GM21619 (cell line): ENCODE measurements around the gene ACER2.
A peak's percentile ranks its signal among the peaks of the same experiment; 100 is the strongest.
"Not testable (repeated sequence)": the region's sequence is repeated elsewhere in the genome, so short reads cannot be mapped to it uniquely, and the experiment has no call there.

Experiments
- ATAC-seq: cut with Tn5 transposase; IDR thresholded peaks from one replicate; pipeline ENCODE4 v1.9.1; 2021; ENCODE audit not compliant: unreplicated experiment

Gene ACER2

DNA sequence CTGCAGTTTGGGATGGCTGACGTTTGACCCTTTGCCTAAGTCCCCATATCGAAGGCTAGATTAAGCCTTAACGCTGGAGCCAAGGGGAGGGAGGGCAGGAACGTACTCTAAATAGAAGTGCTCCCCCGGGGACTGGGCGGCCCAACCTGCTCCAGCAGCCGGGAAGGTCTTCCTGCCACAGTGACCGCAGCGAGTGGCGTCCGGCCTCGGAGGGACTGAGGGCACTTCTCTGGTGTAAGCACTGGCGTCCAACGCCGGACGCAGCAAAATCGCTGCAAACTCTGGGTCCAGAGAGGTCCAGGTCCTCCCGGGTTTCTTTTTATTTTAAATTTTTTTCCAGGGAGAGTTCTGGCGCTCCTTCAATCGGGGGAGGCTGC, 505 bp upstream of the ACER2 start:
- peak; percentile 11 for ATAC-seq

DNA sequence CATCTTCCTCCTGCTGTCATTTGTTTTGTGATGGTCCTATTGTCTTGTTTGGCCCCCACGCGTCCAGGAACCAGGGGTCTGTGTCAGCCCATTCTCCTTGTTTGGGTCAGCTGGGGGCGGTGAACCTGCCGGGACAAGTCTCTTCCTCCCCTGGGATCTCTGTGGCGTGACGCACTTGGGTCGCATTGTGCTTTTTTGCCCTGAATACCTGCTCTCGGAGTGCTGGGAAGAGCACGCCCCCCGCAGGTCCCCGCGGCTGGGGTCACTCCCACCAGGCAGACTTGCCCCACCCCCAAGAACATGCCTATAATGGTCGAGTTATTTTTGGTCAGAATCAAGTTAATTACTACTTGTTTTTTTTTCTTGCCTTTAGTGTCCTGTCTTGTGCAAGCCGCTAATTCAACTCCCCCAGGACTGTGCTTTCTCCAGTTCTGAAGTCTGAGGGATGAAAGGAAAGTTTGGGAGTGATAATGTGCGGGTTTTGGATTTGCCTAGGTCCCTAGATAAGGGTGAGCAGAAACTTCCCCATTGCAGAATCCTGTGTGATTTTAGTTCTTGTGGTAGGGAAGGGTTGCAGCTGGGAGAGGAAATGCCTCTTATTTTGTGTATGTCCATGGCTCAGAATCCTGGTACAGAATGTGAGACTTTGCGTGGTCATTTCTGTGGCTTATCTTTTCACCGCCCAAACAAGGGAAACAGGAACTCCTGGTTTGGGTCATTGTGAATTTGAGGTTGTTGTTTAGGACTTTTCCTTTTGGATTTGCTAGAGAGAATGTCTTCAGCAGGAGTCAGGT, 789 bp downstream of the ACER2 start:
- ATAC-seq = peak; percentile 13

DNA sequence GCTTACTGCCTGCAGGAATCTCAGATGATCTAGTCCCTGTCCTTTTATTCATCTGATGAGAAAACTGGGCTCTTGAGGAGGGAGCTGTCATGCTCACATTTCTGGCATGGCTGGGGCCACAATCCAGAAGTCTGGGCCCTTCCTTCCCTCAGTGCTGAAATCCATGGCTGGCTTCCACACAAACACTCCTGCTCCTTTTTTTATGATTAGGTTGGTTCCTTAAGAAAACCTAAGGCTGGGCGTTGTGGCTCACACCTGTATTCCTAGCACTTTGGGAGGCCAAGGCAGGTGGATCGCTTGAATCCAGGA, 1.3 kb downstream of the ACER2 start:
- no peak for ATAC-seq

DNA sequence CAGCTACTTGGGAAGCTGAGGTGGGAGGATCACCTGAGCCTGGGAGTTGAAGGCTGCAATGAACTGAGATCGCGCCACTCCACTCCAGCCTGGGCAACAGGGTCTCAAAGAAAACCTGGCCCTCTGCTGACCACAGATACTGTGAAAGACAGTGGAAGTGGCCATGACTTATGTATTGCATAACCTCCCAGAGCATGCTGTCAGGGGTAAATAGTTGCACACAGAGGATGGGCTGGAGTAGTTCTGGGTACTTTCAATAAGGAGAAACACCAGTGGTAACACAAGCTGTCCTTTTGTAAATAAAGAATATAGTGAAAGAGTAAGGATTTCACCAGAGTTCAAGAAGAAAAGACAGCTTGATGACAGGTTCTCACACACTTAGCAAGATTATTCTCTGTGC, 1.8 kb downstream of the ACER2 start:
- ATAC-seq = no peak

DNA sequence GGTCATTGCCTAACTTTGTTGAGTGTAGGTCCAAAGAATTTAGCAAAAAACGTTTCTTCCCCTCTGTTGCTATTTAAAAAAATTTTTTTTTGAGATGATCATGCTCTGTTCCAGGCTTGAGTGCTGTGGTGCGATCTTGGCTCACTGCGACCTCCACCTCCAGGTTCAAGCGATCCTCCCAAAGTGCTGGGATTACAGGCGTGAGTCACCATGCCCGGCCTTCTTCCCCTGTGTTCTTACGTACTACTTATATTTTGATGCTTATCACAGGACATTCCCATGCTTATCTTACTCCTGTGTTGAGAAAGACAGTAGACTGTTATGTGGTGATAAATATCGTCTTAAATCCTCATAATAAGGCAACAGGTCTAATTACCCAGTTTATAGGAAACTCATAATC, 2.5 kb downstream of the ACER2 start:
- no peak for ATAC-seq

DNA sequence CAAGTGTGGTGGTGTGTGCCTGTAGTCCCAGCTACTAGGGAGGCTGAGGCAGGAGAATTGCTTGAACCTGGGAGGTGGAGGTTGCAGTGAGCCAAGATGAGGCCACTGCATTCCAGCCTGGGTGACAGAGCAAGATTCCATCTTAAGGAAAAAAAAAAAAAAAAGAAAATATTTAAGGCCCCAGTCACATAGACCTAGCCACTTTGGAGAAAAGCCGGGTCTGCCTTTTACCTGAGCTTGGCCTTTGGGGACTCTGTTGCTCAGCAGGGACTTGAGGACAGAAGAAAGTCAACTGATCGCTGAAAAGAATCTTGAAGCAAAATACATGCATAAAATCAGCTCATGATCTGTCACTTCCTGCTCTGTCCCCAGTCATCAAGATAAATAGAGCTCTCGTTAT, 4.6 kb downstream of the ACER2 start:
- not testable (repeated sequence) for ATAC-seq

DNA sequence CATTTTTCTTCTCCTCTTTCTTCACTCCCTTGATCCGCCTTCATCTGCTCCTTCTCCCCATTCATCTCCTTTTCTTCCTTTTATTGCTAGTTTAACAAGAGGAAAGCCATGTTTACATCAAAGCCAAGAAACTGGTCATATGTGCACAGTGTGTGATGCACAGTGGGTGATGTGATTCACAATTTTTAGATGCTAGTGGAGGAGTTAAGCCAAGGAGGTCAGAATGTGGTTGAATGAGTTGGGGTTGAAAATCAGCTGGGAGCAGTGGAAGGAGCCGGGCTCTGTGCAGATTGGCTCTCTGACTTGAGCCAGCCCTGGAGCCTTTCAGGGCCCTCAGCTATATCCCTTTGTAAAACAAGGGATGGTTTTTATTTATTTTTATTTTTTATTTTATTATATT, 7.3 kb downstream of the ACER2 start:
- no peak for ATAC-seq

DNA sequence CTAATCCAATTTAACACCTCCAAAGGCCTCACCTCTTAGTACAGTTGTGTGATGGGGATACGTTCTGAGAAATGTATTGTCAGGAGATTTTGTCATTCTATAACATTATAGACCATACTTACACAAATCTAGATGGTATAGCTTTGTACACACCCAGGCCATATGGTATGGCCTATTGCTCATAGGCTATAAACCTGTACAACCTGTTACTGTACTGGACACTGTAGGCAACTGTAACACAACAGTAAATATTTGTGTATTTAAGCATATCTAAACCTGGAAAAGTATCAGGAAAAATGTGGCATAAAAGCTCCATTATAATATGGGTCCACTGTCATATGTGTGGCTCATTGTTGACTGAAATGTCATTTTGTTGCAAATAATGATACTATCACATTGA, 12.1 kb downstream of the ACER2 start:
- ATAC-seq = no peak

DNA sequence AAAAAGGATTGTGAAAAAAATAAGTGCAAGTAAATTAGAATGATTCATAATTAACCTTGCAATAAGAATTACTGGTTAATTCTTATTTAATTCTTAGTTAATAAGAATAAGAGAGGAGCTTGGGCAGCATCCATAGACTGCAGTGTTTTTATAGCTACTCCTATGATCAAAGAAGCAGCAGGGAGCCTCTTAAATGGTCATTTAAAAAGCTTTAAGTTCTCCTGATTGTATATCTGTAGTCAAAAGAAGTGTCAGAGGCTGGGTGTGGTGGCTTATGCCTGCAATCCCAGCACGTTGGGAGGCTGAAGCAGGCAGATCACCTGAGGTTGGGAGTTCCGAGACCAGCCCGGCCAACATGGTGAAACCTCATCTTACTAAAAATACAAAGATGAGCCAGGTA, 14.4 kb downstream of the ACER2 start:
- no peak for ATAC-seq

DNA sequence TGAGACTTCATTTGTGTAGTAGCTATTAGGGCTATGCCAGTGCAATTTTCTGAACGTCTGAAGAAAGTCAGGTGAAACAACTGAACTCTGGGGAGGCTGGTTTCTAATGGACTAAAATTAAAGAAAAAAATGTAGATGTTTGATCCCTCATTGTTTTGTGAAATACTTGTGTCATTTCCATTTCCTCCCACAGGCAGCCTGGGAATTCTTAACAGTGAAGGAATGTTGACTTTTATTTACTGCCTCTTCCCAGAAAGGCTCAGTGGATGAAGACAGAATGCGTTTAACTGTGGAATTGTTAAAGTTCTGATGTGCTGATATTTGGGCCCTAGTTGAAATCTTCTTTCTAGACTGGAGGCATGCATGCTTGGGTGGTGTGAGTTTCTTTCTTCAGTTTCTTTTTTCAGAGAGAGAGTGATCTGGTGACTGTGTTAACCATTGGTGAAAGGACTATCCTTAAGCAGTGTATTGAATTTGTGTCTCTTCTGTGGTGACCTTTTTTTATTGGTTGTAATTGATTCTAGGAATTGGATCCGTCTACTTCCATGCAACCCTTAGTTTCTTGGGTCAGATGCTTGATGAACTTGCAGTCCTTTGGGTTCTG, 15.5 kb downstream of the ACER2 start:
- peak; percentile 93 for ATAC-seq

DNA sequence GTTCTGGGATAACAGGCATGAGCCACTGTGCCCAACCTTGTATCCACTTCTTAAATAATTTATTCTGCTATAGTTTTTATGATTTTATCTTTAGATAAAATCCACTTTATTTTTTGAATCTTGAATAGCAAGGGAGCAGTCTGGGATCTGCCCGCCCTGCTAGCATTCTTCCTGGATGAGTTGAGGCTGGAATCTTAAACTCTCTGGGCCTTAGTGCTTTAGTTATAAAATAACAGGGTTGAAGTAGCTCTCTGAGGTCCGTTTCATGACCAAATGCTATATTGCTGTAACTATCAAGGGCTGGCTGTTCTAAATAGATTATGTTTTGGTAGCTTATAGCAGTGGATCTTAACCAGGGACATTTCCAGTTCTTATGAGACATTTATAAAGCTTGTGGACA, 20.8 kb downstream of the ACER2 start:
- no peak for ATAC-seq

DNA sequence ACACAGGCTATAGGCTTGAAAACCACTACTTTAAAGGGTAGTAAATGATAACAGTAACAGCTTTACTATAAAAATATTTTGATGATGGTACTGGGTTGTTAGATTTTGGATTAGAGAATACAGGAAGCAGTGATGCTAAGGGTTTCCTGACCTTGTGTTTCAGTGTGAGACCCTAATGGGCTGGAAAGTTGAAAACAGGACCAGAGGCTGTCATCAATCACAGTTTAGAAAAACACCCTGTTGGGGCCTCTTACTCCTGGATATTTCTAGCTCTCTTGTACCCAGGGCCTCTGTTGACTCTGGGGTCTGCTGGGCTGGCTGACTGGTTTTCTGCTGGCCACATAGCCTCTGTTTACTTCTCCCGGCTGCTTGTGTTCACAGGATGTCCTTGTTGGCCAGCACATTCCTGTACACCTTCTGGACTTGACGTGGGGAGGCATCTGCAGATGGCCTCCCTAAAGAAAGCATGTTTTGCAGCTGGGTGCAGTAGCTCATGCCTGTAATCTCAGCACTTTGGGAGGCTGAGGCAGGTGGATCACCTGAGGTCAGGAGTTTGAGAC, 21.5 kb downstream of the ACER2 start:
- no peak for ATAC-seq

DNA sequence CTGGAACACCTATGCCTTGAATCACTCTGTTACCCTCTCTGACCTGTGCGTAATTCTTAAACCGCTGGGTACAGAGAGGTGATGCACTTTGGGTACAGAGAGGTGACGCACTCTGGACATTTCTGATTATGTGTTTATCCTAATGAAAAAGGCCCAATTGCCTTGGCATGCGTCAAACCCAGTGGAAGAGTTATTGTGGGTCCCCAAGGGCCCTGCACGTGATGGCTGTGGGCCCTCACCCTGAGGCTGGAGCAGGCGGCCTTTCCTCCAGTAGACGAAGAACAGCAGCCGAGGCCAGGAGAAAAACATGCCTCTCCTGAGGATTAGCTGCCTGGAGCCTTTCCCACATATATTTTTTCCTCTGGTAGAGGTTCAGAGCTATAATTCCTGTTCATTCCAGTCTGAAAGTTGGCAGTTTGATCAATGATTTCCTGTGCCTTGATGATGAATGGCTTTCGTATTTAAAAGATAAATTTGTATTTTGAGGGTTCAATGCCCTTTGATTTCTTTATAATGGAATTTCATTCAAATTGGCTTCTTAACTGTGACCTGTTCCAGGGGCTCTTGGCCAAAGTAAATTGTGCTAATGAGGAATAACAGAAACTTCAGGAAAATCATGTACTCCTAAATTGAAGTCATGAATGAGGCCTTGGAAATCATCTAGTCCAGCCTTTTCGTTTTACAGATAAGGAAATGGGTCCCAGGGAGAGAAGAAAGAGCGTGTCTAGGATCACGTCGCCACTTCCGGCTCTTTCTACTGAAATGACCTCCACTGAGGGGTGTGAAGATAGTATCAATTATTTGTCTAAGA, 22.8 kb downstream of the ACER2 start:
- no peak for ATAC-seq

DNA sequence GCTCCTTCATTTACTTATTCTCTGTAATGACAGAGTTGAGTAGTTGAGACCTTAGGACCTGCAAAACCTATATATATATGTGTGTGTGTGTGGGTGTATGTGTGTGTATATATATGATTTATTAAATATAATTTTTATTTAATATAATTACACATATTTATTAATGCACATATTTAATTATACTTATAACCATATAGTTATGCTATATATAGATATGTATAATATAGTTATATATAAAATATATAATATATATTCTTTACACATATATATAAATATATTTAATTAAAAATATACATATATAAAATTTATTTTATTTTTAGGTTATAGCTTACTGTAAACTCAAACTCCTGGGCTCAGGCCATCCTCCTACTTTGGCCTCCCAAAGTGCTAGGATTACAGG, 23.7 kb downstream of the ACER2 start:
- ATAC-seq = no peak

DNA sequence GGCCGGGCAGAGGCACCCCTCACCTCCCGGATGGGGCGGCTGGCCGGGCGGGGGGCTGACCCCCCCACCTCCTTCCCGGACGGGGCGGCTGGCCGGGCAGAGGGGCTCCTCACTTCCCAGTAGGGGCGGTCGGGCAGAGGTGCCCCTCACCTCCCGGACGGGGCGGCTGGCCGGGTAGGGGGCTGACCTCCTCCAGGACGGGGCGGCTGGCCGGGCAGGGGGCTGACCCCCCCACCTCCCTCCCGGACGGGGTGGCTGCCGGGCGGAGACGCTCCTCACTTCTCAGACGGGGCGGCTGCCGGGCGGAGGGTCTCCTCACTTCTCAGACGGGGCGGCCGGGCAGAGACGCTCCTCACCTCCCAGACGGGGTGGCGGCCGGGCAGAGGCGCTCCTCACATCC, 24.9 kb downstream of the ACER2 start:
- ATAC-seq = not testable (repeated sequence)

DNA sequence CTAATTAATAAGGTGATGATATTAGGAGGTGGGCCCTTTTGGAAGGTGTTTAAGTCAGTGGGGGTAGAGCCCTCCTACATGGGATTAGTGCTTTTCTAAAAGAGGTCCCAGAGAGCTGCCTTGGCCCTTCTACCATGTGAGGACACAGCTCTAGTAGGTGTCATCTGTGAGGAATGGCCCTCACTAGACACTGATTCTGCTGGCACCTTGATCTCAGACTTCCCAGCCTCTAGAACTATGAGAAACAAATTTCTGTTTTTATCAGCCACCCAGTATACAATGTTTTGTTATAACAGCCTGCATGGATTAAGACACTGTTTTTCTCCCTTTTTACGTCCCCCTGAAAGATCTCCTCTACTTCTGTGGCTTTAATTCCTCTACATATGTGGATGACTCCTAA, 31.6 kb downstream of the ACER2 start:
- no peak for ATAC-seq

DNA sequence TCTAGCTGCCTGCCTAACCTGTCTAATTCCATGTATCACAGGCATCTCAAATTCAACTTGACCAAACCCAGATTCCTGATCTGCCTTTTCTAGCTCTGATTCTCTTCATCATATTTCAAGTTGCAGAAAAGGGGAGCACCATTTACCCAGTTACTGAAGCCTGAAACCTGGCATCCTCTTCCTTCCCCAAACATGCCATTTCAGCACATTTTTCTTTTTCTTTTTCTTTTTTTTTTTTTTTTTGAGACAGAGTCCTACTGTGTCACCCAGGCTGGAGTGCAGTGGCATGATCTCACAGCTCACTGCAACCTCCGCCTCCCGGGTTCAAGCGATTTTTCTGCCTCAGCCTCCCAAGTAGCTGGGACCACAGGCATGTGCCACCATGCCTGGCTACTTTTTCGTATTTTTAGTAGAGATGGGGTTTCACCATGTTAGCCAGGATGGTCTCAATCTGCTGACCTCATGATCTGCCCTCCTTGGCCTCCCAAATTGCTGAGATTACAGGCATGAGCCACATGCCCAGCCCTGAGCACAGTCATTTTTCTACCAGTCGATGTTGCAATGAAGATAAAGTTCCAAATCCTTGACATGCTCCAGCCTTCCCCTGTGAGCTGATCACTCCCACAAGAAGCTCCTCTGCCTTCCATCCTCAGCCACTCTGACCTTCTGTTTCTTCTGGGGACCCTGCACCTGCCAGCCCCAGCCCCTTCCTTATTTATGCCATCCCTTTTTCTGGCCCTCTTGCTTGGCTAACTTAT, 32.2 kb downstream of the ACER2 start:
- ATAC-seq = no peak

DNA sequence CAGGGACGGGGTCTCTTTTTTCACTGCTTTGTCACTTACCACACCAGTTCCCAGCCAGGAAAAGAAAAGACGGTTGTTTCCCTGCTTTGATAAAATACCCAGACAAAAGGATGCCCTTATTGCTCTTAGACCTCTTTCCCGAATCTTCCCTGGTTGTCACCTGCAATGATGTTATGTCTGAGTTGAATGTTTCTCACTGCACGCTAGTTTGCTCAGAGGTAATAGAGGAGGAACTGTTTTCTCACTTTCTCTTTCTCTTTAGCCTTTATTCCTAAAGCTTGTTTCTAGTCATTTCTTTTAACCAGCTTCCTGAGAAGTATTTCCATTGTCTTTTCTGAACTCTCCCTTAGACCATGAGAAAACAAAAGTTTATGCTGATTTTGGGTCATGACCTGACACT, 32.9 kb downstream of the ACER2 start:
- ATAC-seq = peak; percentile 88

DNA sequence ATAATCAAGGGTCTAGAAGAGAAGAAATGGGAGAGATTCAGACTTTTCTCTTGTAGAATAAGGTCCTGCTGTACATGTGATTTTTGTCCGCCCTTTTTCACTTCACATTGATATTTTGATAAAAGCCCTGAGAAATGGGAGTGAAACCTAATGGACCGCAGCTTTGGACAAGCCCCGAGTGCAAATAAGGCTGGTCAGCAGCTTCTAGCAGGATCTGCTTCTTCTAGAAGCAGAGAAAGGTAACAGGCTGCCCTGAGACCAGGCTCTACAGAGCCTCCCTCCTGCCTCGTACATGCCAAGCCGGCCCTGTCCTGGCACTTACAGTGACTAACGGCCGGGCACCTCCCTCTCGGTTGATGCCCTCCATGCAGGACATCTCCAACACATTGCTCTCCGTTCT, 33.4 kb downstream of the ACER2 start:
- no peak for ATAC-seq

DNA sequence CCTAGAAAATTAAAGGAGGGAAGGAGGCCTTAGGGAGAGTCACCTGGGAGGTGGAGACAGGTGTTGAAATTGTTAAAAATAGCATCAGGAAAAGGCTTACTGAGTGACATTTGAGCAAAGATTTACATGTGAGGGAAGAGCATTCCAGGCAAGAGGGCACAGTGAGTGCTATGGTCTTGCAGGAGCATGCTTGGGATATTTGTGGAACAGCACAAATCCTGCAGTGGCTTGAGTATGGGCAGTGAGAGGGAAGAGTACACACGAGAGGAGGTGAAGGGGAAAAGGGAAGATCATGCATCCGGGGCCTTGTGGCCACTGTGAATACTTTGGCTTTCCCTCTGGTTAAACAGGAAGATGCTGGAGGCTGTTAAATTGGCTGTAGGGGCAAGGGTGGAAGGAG, 36.6 kb downstream of the ACER2 start:
- no peak for ATAC-seq

DNA sequence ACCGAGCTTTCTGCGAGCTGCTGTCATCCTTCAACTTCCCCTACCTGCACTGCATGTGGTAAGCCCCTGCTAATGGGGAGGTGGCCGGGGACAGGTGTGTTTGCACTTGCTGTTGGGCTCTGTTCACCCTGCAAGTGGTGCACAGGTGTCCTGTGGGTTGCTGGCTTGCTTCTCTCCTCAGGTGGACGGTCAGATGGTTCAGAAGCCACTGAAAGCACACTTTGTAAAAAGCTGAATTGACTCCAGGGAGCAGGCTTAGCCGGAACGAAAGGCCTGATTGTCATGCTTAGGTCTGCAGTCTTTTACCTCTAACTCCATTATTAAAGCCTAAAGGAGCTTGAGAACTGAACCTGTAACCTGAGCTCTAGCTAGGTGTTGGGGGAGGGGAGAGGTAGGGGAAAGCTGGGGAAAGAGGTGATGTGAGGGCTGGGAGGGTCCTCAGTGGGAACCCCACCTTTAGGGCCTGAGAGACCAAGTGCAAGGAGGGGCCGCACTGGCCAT, 37.6 kb downstream of the ACER2 start:
- no peak for ATAC-seq
